ENCODE measurements around the gene SYNJ1. TPM values are rescaled to one million over a fixed set of nuclear protein-coding genes. Genes with fewer than 3 reads are reported as not detected.

Gene SYNJ1
- total and polyA plus RNA-seq, 2 of the 13 experiments (the other 11 are each of a cell fraction or from before 2014, with no cell fraction given) = 2.0 to 2.7 TPM

- Histone ChIP-seq H3K36me3 (replicated peaks in 1 of 2; ENCODE audit: control insufficient read depth in 1 of 2, insufficient read depth in 2 of 2, low read length in 2 of 2) (peaks cover 10 to 66% of the 10 kb centered on the region in 2 experiments), H2AFZ (ENCODE audit: low read length) (no peak overlapping the region), H3K4me3 (replicated peaks in 1 of 3; ENCODE audit: insufficient read depth in 1 of 3, low read depth in 2 of 3, low read length in 3 of 3) (no peak overlapping the region), H3K27ac (ENCODE audit: extremely low read length, insufficient read depth, low read length) (no peak overlapping the region), H3K4me2 (ENCODE audit: low read depth, low read length) (no peak overlapping the region), H3K79me2 (ENCODE audit: insufficient read depth, low read length) (peaks cover 3% of the 10 kb centered on the region), H3K4me1 (ENCODE audit: insufficient read depth, low read length) (peaks cover 25% of the 10 kb centered on the region), H3K27me3 (ENCODE audit: control insufficient read depth in 1 of 2, insufficient read depth in 2 of 2, low read length in 2 of 2) (no peaks in the 10 kb centered on the region), H3K9ac (ENCODE audit: insufficient read depth, low read depth, low read length) (no peak overlapping the region), H4K20me1 (ENCODE audit: insufficient read depth, low read length) (no peaks in the 10 kb centered on the region), H3K9me3 (ENCODE audit: low read length) (no peaks in the 10 kb centered on the region)
- ChIA-PET CTCF (ENCODE audit: low intra/inter-chr PET ratio, low total read pairs) (no interaction called here), POLR2A (no interaction called here)
- TF ChIP-seq ZBTB1 (CRISPR knock-in tag; IDR thresholded peaks at IDR 0.05; ENCODE audit: borderline replicate concordance) (no peak), ZBTB20 (CRISPR knock-in tag; IDR thresholded peaks at IDR 0.05; ENCODE audit: borderline replicate concordance, low read depth) (no peak), SMAD3 (CRISPR knock-in tag; IDR thresholded peaks at IDR 0.05) (no peak), NR1H2 (CRISPR knock-in tag; IDR thresholded peaks at IDR 0.05; ENCODE audit: borderline replicate concordance, low read depth) (no peak), GATAD1 (CRISPR knock-in tag; IDR thresholded peaks at IDR 0.05) (no peak), ZC3H13 (CRISPR knock-in tag; IDR thresholded peaks at IDR 0.05) (no peak)
- in situ Hi-C loops (cut with HindIII; ENCODE audit: extremely low pct_ligation_motif_present, low pct_unique_long_range_greater_than_20kb) = no loop called here
- no TSS peak for BruUV-seq (replicated peaks)
- ATAC-seq = no peak
- intact Hi-C loops (cut with micrococcal nuclease; ENCODE audit: unreplicated experiment) = no loop called here
- DNase-seq (ENCODE audit: low spot score) = no peak
- FAIRE-seq = no peak
Observed at GRCh38 chr21:32750405-32750804, 22.6 kb upstream of the SYNJ1 start.

- Histone ChIP-seq H3K9ac (ENCODE audit: insufficient read depth, low read depth, low read length) (no peak overlapping the region), H3K9me3 (ENCODE audit: low read length) (no peaks in the 10 kb centered on the region), H3K4me2 (ENCODE audit: low read depth, low read length) (no peak overlapping the region), H3K27ac (ENCODE audit: extremely low read length, insufficient read depth, low read length) (no peak overlapping the region), H3K36me3 (replicated peaks in 1 of 2; ENCODE audit: control insufficient read depth in 1 of 2, insufficient read depth in 2 of 2, low read length in 2 of 2) (peaks cover 9 to 66% of the 10 kb centered on the region in 2 experiments), H3K27me3 (ENCODE audit: control insufficient read depth in 1 of 2, insufficient read depth in 2 of 2, low read length in 2 of 2) (no peaks in the 10 kb centered on the region), H3K79me2 (ENCODE audit: insufficient read depth, low read length) (peaks cover 3% of the 10 kb centered on the region), H3K4me1 (ENCODE audit: insufficient read depth, low read length) (peaks cover 25% of the 10 kb centered on the region), H3K4me3 (replicated peaks in 1 of 3; ENCODE audit: insufficient read depth in 1 of 3, low read depth in 2 of 3, low read length in 3 of 3) (no peak overlapping the region), H4K20me1 (ENCODE audit: insufficient read depth, low read length) (no peaks in the 10 kb centered on the region), H2AFZ (ENCODE audit: low read length) (no peak overlapping the region)
- CTCF ChIA-PET (ENCODE audit: low intra/inter-chr PET ratio, low total read pairs) = no interaction called here
- intact Hi-C loops (cut with micrococcal nuclease; ENCODE audit: unreplicated experiment) = no loop called here
- DNase-seq (ENCODE audit: low spot score) (no peak), FAIRE-seq (no peak), ATAC-seq (no peak)
- in situ Hi-C loops (cut with HindIII; ENCODE audit: extremely low pct_ligation_motif_present, low pct_unique_long_range_greater_than_20kb) = no loop called here
- TF ChIP-seq ZNF496 (CRISPR knock-in tag; IDR thresholded peaks at IDR 0.05; ENCODE audit: insufficient replicate concordance) = no peak
- no peak for TF ChIP-seq ZNF430 (CRISPR knock-in tag; IDR thresholded peaks at IDR 0.05)
- no peak for TF ChIP-seq SETDB1 (CRISPR knock-in tag; IDR thresholded peaks at IDR 0.05; ENCODE audit: borderline replicate concordance)
- TF ChIP-seq ZXDC (CRISPR knock-in tag; IDR thresholded peaks at IDR 0.05) = no peak
- TF ChIP-seq GFI1 (CRISPR knock-in tag; IDR thresholded peaks at IDR 0.05; ENCODE audit: borderline replicate concordance) = no peak
- TF ChIP-seq LCORL (IDR thresholded peaks at IDR 0.05) = no peak
- TF ChIP-seq LCORL (CRISPR knock-in tag; IDR thresholded peaks at IDR 0.05) = no peak
- no peak for TF ChIP-seq ZNF280D (CRISPR knock-in tag; IDR thresholded peaks at IDR 0.05)
- no TSS peak for BruUV-seq (replicated peaks)
- POLR2A ChIA-PET = no interaction called here
Observed at GRCh38 chr21:32749662-32750061, 21.8 kb upstream of the SYNJ1 start.
